HG03095 (cell line): ENCODE data around the gene TSPAN3.

Source experiments
- ATAC-seq: cut with Tn5 transposase; IDR thresholded peaks from one replicate; pipeline ENCODE4 v1.9.1; 2021; ENCODE audit warnings: moderate library complexity; ENCODE audit not compliant: unreplicated experiment

The TSPAN3 gene

DNA sequence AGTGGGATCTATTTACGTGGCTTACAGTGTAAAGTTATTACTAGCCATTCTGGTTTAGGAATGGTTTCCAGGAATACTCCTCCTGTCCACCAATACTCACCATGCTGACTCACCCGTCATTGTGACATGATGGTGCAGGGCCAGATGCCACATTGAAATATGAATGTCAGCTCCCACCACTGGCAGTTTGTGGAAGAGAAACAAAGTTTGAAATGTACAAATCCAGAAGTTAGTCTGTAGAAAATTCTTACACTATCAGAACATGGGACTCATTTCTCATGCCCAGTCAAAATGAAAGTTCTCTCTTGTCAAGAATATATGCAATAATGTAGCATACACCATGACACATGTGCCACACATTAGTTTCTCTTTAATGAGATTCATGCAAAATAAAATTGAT is 14.4 kb upstream of the TSPAN3 start:
- ATAC-seq = no peak

DNA sequence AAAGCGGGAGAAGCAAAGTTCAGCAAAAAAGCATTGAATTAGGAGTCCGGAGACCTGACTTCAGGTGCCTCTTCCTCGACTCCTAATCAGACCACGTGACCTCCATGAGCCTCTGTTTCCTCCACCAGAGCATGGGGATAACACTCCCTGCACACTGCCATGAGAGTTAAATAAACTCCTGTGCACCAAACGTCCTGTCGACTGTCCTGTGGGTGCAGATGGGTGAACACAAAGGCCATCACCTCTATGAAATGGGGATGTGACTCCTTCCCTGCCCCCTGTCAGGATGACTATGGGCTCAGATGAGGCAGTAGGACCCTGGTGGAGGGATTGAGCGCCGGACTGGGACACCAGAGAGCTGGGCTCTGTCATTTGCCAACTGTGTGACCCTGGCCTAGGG is 13.5 kb upstream of the TSPAN3 start:
- ATAC-seq = no peak

DNA sequence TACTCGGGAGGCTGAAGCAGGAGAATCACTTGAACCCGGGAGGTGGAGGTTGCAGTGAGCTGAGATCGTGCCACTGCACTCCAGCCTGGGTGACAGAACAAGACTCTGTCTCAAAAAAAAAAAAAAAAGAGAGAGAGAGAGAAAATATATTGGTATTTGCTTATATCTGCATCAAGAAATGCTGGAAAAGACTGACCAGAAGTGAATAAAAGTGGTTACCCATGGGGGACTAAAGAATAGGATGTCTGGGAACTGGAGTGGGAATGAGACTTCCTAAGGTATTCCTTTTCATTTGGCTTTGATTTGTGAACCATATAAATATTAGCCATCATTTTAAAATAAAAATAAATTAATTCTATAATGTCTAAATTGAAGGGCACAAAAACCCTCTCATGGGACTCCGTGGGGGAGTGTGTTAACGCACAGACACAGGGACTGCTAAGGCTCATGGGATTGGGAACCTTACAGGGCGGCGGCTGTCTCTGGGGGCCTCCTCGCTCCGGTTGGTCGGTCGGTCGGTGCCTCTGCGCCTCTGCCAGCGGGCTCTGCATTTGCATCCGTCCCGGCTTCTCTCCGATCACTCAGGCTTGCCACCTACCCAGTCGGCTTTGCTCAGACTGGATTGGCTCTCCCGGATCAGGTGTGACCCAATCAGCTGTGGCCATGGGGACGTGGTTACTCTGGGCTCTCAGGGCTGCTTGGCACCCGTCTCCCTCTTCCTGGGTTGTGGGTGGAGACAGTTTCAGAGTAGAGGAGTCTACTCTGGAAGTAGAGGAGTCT is 12.7 kb upstream of the TSPAN3 start:
- ATAC-seq = peak; percentile 60

DNA sequence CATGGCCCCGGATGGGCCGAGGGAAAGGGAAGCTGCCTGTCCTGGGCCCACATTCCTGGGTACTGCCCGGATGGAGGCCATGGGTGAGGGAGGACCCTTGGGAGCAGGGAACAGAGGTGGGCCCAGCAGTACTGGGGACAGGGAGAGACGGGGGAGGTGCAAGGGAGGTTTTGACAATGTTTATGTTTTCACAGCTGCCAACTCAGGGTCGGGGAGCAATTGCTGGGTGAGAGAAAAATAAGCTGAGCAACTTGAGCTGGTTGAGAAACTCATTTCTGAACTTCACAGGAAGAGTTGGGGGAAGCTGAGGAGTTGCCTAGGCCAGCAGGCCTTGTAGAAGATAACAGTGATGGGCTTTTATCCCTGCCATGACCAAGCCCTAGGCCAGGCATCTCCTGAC is 11.1 kb upstream of the TSPAN3 start:
- no peak for ATAC-seq

DNA sequence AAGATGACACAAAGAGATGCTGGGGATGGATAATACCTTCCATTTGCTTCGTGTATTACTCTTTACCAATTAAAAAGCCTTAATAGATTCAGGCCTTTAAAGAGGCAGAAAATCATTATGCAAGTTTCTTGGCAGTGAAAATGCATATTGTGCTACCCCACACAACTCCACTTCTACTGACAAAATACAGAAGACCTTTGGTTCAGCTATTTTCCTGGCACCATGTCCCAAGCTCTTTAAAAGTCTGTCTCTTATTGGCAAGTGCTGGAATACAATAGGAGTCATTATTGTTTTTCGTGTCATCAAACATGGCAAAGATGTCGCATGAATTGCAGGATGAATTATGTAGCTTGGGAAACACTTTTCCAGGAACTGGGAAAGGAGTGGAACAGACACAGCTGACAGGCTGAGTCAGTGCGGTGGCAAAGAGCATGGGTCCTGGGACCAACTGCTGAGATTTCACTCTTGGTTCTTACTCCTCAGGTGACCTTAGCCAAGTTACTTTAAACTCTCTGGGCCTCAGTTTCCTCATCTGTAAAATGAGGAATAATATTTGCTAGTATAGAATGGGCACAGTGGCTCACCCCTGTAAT is 5.5 kb upstream of the TSPAN3 start:
- no peak for ATAC-seq

DNA sequence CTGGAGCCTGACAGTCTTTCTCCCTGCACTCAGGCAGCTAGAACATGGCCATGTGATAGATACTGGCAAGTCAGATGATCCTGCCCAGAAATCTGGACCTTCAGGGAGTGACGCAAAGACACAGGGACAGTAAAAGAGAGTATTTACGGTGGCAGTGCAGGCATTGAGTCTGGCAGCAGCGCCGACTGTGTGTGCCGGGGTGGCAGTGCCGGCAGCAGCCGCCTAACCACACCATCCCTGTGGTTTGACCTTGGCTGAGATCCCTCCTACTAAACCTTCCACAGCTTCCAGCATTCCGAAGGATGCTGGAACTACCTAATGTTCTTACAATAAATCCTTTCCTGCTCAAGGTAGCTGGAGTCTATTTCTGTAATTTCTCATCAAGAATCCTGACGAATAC is 4.6 kb upstream of the TSPAN3 start:
- ATAC-seq = no peak

DNA sequence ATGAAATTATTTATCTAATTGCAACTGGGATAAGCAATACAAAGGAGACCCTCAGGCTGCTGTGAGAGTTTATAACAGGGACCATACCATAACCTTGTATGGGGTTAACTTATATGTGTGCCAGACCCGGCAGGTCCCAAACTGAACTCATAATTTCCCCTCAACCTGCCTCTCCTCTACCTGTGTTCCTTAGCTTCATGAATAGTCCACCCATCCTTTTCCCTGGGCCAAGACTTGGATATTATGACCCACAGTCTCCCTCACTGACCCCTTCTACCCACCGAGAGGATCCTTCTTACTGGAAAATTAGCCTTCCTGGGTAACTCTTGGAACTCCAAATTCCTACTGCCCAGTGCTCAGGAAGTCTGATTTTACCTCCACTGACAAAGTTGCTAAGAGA is 3.4 kb upstream of the TSPAN3 start:
- no peak for ATAC-seq

DNA sequence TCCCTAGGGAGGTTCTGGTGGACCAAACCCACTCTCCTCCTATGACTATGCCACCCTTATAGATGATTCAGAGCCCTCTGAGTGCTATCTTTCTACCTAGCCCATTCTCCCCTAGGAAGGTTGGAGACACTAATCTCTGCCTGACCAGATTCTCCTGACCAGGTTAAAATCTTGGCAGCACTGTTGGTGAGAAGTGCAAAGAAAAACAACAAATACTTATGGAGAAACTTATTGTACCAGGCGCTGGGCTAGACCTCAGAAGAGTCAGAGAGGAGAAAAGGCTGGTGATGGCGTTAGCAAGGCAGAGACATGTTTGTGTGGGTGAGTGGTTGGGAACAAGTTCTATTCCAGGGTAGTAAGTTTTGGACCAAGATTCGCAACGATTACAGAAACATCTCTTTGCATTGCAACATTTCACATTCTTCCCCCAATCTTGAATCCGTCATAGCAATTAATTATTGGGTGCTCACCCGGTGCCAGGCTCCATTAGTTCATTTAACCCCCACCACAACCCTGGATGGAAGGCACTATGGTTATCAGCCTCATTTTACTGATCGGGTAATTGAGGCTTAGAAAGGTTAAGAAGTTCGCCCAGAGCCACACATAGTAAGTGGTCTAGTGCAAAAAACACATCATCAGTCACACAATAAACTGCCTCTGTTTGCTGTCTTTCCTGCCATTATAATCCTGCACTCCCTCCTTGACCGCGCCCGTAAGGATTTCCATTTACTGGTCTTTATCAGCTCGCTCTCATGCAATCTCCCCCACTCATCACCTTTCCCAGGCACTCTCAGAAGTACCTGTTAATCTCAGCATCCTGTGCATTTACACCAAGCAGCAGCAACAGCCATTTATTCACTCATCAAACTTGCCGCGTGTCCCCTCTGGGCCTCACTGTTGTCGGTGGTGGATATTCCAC is 655 bp upstream of the TSPAN3 start:
- no peak for ATAC-seq

DNA sequence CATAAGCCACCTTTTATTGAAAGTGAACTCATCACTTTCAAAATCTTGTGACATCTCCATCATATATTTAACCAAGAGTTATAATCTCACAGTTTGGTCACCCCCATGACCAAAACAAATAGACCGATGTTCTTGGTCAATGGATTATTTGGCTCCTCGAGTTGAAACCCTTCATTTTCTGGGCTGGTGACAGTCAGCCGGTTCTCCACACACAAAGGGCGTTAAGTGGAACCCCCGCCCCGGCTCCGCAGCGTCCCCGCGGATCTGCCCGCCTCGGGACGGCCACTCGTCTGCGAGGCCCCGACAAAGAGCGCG is 772 bp downstream of the TSPAN3 start:
- ATAC-seq = no peak

DNA sequence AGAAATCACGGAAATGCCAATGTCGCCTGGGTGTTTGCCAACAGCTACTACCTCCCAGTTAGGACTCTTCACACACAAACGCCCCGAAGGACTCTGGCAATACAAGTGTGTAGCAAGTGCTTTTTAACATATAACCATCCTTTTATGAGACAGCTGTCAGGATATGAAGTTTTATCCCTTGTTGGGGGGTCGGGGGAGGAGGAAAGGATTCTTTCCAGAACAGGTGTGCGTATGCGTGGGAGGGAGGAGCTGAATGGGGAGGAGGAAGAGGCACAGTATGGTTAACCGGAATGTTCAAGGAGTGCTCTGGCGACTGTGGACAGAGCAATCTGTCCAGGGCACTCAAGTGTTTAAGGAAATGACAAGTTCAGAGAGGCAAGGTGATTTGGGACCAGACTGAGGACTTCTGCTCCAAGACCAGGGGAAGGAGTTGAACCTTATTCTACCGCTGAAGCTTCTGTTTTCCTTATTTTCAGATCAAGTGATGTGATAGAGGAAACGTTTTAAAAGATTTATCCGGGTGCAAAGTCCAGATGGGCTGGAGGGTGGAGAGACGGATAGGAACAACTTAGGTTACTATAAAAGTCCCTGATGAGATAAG is 1.3 kb downstream of the TSPAN3 start:
- no peak for ATAC-seq

DNA sequence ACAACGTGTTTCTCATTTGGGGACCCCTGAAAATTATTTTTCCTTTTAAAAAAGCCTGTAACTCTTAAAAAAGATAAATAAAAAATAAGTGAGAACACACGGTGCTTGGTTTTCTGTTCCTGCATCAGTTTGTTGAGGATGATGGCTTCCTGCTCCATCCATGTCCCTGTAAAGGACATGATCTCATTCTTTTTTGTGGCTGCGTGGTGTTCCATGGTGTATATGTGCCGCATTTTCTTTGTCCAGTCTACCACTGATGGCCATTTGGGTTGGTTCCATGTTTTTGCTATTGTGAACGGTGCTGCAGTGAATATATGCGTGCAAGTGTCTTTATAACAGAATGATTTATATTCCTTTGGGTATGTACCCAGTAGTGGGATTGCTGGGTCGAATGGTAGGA is 2.3 kb downstream of the TSPAN3 start:
- ATAC-seq = no peak

DNA sequence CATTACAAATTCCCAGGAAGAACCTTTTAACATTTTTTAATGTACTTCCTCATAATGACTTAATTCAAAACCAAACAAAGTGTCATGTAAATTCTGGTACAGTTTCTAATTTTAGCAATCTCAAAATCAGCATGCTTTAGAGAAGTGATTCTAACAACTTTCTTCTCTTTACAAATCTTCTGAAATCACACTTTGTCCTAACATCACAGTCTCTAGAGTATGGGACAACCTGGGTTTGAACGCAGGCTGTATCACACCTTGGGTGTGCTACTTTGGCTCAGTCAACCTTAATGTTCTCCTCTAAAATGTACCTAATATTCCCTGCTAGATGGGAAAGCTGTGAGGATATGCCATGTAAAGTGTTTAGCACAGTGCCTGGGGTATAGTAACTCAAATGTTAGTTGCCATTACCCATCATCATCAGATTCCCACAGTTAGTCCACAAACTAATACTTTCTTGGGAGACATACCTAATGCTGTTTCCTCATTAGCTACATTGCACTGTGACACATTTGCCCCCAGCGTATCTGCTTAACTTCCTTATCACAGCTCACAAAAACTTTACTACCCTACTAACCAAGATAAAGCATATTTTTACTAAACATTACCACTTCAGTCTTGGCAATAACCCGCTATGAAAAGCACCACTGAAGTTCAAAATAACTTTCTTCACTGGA is 3.1 kb downstream of the TSPAN3 start:
- no peak for ATAC-seq

DNA sequence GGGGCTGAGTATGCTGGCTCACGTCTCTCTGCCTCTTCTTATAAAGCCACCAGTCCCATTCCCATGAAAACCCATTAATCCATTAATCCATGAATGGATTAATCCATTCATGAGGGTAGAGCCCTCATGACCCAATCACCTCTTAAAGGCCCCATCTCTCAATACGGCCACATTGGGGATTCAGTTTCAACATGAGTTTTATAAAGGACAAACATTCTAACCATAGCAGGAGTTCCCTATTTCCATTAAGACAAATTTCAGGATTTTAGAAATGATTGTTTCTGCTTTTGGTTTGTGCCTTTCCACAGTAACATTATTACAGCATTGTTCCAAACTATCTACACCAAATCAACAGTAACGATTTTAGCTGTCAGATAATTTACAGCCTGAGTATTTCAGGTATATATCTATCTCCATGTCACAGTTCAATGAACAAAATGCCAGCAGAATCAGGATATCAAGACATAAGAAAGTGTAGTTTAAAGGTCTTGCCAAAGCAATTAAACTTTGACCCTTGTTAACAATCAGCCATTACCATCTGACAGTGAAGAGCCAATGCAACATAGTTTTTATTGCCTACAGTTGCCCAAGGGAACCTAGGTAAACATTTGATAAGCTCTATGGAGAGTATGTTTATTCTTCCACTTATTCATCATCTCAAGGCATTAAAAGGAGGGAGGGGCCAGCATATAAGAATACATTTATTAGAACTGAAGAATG is 3.8 kb downstream of the TSPAN3 start:
- no peak for ATAC-seq

DNA sequence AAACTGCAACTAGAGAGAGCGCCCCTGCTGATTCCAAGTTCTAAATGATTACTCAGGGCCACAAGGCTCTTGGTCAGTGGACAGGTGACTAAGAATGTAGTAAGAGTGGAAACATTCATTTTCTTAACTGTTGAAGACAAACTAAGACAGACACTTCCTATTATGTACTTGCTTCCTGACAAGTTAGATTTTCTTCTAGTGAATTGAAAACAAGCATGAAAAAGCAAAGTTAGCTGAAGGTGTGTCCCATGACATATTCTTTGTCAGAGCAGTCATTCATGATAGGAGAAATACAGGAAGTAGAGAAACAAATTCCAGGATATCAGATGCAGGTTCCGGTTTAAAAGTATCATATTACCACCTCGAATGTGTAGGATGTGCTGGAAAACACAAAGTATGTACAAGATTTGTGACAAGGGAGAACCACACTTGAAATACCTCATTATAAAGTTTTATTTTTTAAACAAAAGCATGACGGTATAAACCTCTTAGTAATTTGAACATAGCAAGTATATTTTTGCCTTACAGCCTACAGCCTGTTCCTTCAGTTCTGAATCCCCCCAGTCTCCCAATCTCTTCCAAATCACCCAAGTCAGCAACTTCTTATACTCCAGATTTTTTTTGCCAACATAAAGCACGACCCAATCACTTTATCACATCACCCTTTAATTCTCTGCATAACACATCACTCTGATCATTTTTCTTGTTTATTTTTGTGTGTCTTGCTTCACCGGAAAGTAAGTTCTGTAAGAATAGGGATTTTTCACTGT is 6.2 kb downstream of the TSPAN3 start:
- no peak for ATAC-seq

DNA sequence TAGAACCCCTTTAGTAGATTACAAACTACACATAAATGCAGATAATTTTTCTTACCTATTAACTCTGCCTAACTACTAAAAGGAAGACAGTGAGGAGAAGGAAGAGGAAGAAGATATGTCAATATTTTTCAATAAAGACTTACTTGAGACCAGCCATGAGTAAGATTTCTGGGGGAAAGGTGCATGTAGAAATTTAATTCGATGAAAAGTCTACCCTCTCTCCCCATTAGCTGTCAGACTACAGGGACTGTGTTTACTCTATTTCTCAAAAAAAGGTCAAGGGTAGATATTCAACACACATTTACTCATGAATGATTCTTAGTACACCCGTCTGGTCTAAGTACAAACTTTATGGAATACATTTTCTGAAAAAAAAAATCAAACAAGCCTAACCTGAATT is 6.8 kb downstream of the TSPAN3 start:
- no peak for ATAC-seq

DNA sequence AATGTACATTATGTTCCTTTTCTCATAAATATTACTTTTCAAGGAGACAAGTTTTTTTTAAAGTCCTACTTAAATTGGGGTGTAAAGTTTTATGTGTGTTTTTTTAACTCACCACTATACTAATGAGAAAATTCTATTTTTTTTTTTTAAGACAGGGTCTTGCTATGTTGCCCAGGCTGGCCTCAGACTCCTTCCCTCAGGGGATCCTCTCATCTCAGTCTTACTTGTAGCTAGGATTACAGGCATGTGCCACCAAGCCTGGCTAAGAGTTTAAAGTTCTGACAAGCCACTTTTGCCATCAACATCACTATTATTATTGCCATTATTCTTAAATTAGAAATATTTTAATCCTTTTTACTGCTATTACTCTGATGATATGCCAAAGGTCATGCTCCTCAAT is 7.7 kb downstream of the TSPAN3 start:
- ATAC-seq = no peak

DNA sequence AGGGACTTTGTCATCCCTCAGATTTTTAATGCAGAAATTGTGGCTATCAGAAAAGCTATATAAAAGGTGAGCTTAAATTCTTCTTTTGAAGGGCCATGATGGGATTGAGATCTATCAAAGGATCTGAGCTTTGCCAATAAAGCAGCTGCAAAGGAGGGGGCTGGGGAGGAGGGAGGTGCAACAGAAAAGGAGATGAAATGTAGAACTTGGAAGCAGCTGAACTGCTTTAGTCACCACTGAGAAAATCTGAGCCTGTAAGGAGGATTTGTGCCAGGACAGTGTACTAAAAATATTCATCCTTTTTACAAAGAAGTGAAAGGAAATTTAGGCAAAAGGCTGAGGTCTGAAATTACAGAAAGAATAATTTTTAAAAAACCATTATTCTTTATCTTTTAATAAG is 10.4 kb downstream of the TSPAN3 start:
- ATAC-seq = no peak

DNA sequence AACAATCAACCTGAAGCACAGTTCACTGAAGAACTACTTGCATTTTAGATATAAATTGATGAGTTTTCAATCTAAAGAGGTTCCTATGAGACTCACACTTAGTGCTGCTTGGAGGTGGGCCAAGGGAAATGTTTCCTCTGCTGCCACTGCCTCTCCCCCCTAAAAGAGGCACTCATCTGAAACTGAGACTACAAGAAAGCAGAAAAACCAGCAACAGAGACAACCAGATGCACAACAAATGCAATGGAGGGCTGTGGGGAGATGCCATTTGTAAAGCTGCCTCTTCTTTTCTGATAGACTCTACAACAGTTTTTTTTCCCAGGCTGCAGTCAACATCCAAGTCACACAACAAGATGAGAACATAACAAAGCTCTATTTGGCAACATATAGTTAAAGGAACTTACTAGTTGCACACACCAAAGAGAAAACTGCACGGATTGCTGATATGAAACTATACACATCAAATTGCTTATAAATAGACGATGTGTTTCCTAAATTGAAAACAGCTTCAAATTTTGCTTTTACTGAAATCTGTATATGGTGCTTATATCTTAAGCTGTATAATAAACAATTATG is 11.0 kb downstream of the TSPAN3 start:
- ATAC-seq = peak; percentile 64

DNA sequence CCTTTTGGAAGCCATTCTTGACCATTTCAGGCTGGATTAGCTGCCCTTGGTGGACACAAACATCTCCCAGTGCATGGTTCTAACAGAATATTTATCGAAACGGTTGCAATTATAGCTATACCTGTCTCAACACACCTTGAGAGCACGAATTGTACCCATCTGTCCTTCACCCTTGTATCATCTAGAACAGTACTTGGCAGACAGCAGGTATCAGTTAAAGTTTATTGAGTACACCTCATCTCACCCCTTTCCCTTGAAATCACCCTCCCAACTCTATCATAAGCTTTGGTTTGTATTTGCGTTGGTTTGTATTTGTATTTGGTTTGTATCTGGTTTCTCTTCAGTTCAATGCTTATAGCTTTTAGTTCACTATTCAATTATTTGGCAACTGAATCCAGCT is 12.4 kb downstream of the TSPAN3 start:
- no peak for ATAC-seq
